Measurements from ENCODE around the gene CAMK2G. TPM values are rescaled to one million over a fixed set of nuclear protein-coding genes. Genes with fewer than 3 reads are reported as not detected.

CAMK2G gene
- total and polyA plus RNA-seq, 7 donors: 14.4 to 221 (median 153) TPM

GRCh38 chr10:73781879-73782748 lies 92.2 kb downstream of the CAMK2G start, which contains the start of gene CHCHD1:
Gene CHCHD1, plus strand, starts transcription at chr10:73782048. Its CDS starts 28 bp downstream, at chr10:73782076.
- H3K36me3 ChIP-seq: peaks cover 0 to 39% (median 9%) of the 10 kb centered on the region in 4 donors
- peak within 1 kb of the TSS; percentile 72 to 94 (median 92) for H3K4me3 ChIP-seq
- intact Hi-C loops (cut with DNase I): no loop called here
- H3K27ac ChIP-seq: peak within 1 kb of the TSS; percentile 92 to 97 (median 94)
- H3K4me1 ChIP-seq: peaks cover 0 to 49% (median 47%) of the 10 kb centered on the region in 4 donors
- WGBS, 2 donors: 0% methylated on average over 57 of the region's 57 CpGs
- no peaks in the 10 kb centered on the region for H3K9me3 ChIP-seq
- TF ChIP-seq POLR2AphosphoS5 (IDR thresholded peaks at IDR 0.05) (peak; percentile 54 to 91 (median 90)), POLR2A (IDR thresholded peaks at IDR 0.05) (peak; percentile 67), EP300 (IDR thresholded peaks at IDR 0.05) (no peak), CTCF (IDR thresholded peaks at IDR 0.05) (no peak)
- H3K27me3 ChIP-seq: no peaks in the 10 kb centered on the region
- DNase-seq: peak; percentile 96

GRCh38 chr10:73781548-73781878 lies 92.8 kb downstream of the CAMK2G start:
- peaks cover 0 to 45% (median 9%) of the 10 kb centered on the region in 4 donors for H3K36me3 ChIP-seq
- H3K27ac ChIP-seq: peak overlapping the region; percentile 92 to 97 (median 94)
- H3K4me1 ChIP-seq: peaks cover 0 to 43% (median 42%) of the 10 kb centered on the region in 4 donors
- no peaks in the 10 kb centered on the region for H3K27me3 ChIP-seq
- 1% methylated on average over 14 of the region's 14 CpGs for whole genome bisulfite sequencing, 2 donors
- TF ChIP-seq CTCF (IDR thresholded peaks at IDR 0.05) (no peak), EP300 (IDR thresholded peaks at IDR 0.05) (no peak), POLR2AphosphoS5 (IDR thresholded peaks at IDR 0.05) (no peak)
- H3K4me3 ChIP-seq: peak overlapping the region; percentile 72 to 94 (median 92)
- intact Hi-C loops (cut with DNase I): no loop called here
- DNase-seq: no peak
- no peaks in the 10 kb centered on the region for H3K9me3 ChIP-seq

GRCh38 chr10:73780966-73781365 lies 93.4 kb downstream of the CAMK2G start:
- H3K27me3 ChIP-seq: no peaks in the 10 kb centered on the region
- peaks cover 0 to 50% (median 9%) of the 10 kb centered on the region in 4 donors for H3K36me3 ChIP-seq
- H3K9me3 ChIP-seq: no peaks in the 10 kb centered on the region
- intact Hi-C loops (cut with DNase I): no loop called here
- 8 to 27% methylated on average over 11 of the region's 11 CpGs for WGBS, 2 donors
- H3K4me1 ChIP-seq: peaks cover 0 to 39% (median 39%) of the 10 kb centered on the region in 4 donors
- H3K27ac ChIP-seq: peak overlapping the region in 3 of 4 donors; percentile 92 to 97 (median 96)
- TF ChIP-seq EP300 (IDR thresholded peaks at IDR 0.05) (no peak), POLR2A (IDR thresholded peaks at IDR 0.05) (no peak), POLR2AphosphoS5 (IDR thresholded peaks at IDR 0.05) (no peak), CTCF (IDR thresholded peaks at IDR 0.05) (no peak)
- DNase-seq: peak; percentile 58
- H3K4me3 ChIP-seq: peak overlapping the region; percentile 72 to 94 (median 92)

- Histone ChIP-seq H3K9me3 (no peaks in the 10 kb centered on the region), H3K4me3 (no peak overlapping the region), H3K27me3 (no peaks in the 10 kb centered on the region), H3K4me1 (peaks cover 0 to 43% (median 40%) of the 10 kb centered on the region in 4 donors), H3K27ac (peak overlapping the region in 1 of 4 donors; percentile 16), H3K36me3 (peaks cover 0 to 57% (median 11%) of the 10 kb centered on the region in 4 donors)
- TF ChIP-seq CTCF (IDR thresholded peaks at IDR 0.05): no peak
- no peak for TF ChIP-seq POLR2AphosphoS5 (IDR thresholded peaks at IDR 0.05)
- no peak for TF ChIP-seq EP300 (IDR thresholded peaks at IDR 0.05)
- TF ChIP-seq POLR2A (IDR thresholded peaks at IDR 0.05): no peak
- intact Hi-C loops (cut with DNase I): no loop called here
- peak; percentile 55 for DNase-seq
- WGBS, 2 donors: 75 to 83% methylated on average over 5 of the region's 5 CpGs
Measured at GRCh38 chr10:73780301-73780700, 94.1 kb downstream of the CAMK2G start.
